ENCODE measurements around the gene TBCE. TPM values are rescaled to one million over a fixed set of nuclear protein-coding genes. Genes with fewer than 3 reads are reported as not detected.

The TBCE gene
- total RNA-seq, 4 donors from 2014 or later, result 12.0 to 35.8 (median 17.0) TPM

GRCh38 chr1:235426680-235427079 lies 59.5 kb downstream of the TBCE start:
- intact Hi-C loops (cut with DNase I; ENCODE audit: low total_unique reads), result no loop called here
- TF ChIP-seq POLR2A (IDR thresholded peaks at IDR 0.05) (no peak), CTCF (IDR thresholded peaks at IDR 0.05) (no peak)
- DNase-seq (ENCODE audit: low spot score in 2 of 2), result peak in 1 of 2 donors; percentile 64
- 93 to 95% methylated on average over 13 of the region's 13 CpGs for WGBS, 2 donors
- no peak overlapping the region for H3K4me3 ChIP-seq (ENCODE audit: low read depth, poor library complexity, severe bottlenecking)

- DNase-seq (ENCODE audit: low spot score in 2 of 2), result peak in 1 of 2 donors; percentile 62
- intact Hi-C loops (cut with DNase I; ENCODE audit: low total_unique reads), result no loop called here
- TF ChIP-seq POLR2A (IDR thresholded peaks at IDR 0.05) (no peak), CTCF (IDR thresholded peaks at IDR 0.05) (no peak)
- no peak overlapping the region for H3K4me3 ChIP-seq (ENCODE audit: low read depth, poor library complexity, severe bottlenecking)
- WGBS, 2 donors, result 63 to 72% methylated on average over 4 of the region's 4 CpGs
These were observed 60.2 kb downstream of the TBCE start for GRCh38 chr1:235427447-235427846.

GRCh38 chr1:235429143-235429542 lies 61.9 kb downstream of the TBCE start:
- H3K4me3 ChIP-seq (ENCODE audit: low read depth, poor library complexity, severe bottlenecking), result no peak overlapping the region
- DNase-seq (ENCODE audit: low spot score in 2 of 2), result no peak
- TF ChIP-seq POLR2A (IDR thresholded peaks at IDR 0.05) (no peak), CTCF (IDR thresholded peaks at IDR 0.05) (no peak)
- 75 to 79% methylated on average over 5 of the region's 5 CpGs for whole genome bisulfite sequencing, 2 donors
- intact Hi-C loops (cut with DNase I; ENCODE audit: low total_unique reads), result no loop called here

- intact Hi-C loops (cut with DNase I; ENCODE audit: low total_unique reads), result no loop called here
- TF ChIP-seq POLR2A (IDR thresholded peaks at IDR 0.05), result no peak
- no peak overlapping the region for H3K4me3 ChIP-seq (ENCODE audit: low read depth, poor library complexity, severe bottlenecking)
- 86 to 91% methylated on average over 6 of the region's 6 CpGs for WGBS, 2 donors
- peak in 1 of 2 donors; percentile 20 for DNase-seq (ENCODE audit: low spot score in 2 of 2)
These were observed 63.8 kb downstream of the TBCE start for GRCh38 chr1:235430991-235431390.

GRCh38 chr1:235434001-235434400 lies 66.8 kb downstream of the TBCE start:
- H3K4me3 ChIP-seq (ENCODE audit: low read depth, poor library complexity, severe bottlenecking), result no peak overlapping the region
- no peak for DNase-seq (ENCODE audit: low spot score in 2 of 2)
- WGBS, 2 donors, result 91 to 93% methylated on average over 8 of the region's 8 CpGs
- TF ChIP-seq POLR2A (IDR thresholded peaks at IDR 0.05) (no peak), CTCF (IDR thresholded peaks at IDR 0.05) (no peak)
- intact Hi-C loops (cut with DNase I; ENCODE audit: low total_unique reads), result no loop called here

GRCh38 chr1:235441159-235441685 lies 74.0 kb downstream of the TBCE start:
- TF ChIP-seq POLR2A (IDR thresholded peaks at IDR 0.05), result no peak
- TF ChIP-seq CTCF (IDR thresholded peaks at IDR 0.05), result no peak
- DNase-seq (ENCODE audit: low spot score in 2 of 2), result no peak
- no peak overlapping the region for H3K4me3 ChIP-seq (ENCODE audit: low read depth, poor library complexity, severe bottlenecking)
- 92 to 93% methylated on average over 6 of the region's 6 CpGs for whole genome bisulfite sequencing, 2 donors
- intact Hi-C loops (cut with DNase I; ENCODE audit: low total_unique reads), result no loop called here

Measured in lower leg skin (tissue), 4 donors.